ENCODE results near the gene BRIX1.
A peak's percentile ranks its signal among the peaks of the same experiment; 100 is the strongest.
"Not testable (repeated sequence)": the region's sequence is repeated elsewhere in the genome, so short reads cannot be mapped to it uniquely, and the experiment has no call there.

BRIX1 gene

DNA sequence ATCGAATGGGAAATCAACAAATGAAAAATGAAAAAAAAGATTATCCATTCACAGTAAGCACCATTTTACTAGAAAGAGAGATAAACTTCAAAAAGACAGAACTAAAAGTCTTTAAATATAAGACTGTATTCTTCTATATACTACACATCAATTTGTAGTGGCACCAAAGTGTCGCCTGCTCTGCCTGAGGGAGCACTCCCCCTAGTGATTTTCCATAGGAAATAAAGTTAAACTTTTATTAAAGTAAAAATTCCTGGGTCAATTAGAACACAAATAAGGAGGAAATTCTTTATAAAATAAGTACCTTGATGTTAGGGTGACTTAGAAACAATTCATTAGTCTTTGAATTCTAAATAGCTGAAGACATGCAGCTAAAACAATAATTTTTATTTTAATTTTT, 9.9 kb upstream of the BRIX1 start:
- DNase-seq, result no peak

DNA sequence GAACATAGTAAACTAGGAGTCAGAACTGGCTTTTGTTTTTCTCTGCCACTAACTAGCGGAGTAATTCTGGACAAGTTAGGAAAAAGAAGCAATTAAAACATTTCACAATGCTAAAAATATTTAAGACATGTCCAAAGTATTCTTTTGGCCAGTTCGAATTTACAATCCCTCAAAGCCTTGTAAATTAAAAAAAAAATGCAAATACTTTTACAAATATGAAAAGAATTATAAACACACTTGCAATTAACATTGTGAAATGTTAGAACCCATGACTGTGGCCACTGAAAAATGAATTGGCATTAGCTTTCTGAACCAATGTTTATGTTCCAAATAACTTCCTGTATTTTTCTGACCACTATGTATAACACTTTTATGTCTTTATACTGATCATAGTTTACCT, 2.4 kb upstream of the BRIX1 start:
- DNase-seq, result no peak

DNA sequence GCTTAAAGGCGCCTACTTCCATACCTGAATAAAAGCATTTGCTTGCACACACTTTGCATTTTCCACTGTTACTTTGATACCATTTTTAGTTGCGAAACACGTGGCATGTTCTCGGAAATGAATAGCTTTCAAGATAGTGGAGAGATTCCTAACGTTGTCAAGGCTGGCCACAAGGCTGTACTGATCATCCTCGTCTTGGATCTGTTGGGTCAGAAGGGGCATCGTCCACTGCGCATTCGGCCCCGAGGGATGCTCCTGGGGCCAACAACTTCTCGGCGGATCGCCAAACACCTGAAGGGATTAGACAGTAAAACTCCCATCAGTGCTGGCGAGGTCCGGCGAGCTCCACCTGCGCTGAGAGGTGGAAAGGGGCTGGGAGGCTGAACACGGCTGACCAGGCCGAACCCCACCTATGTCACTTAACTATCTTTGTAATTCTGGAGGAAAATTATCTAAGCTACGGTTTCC, 806 bp upstream of the BRIX1 start:
- no peak for DNase-seq

- no peak for DNase-seq
Measured at GRCh38 chr5:34915856-34916192, 313 bp downstream of the BRIX1 start.

DNA sequence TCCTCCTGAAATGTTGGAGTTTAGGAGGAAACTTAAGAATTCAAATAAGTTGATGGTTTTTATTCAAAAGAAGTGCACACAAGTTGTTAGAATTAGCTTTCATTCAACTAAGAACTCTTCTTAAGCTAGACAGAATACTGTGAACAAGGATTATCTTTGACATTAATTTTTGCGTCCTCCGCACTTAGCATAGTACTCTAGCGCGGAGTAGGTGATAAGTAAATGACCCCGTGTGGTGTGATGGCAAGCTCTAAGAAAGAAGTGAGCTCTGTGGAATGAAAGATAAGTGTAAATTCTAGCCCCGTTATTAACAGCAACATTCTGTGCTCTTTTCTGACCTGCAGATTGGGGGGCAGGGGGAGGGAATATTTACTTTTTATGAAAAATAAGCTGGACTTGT, 1.0 kb downstream of the BRIX1 start:
- no peak for DNase-seq

DNA sequence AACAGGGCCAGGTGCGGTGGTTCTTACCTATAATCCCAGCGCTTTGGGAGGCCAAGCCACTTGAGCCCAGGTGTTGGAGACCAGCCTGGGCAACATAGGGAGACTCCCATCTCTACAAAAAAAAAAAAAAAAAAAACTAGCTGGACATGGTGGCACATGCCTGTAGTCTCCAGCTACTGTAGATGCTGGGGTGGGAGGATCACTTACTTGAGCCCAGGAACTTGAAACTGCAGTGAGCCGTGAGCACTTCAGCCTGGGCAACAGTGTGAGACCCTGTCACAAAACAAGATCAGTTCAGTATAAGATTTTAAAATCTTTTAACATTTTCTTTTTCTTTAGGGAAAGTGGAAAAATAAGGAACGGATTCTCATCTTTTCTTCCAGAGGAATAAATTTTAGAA, 2.5 kb downstream of the BRIX1 start:
- DNase-seq, result no peak

DNA sequence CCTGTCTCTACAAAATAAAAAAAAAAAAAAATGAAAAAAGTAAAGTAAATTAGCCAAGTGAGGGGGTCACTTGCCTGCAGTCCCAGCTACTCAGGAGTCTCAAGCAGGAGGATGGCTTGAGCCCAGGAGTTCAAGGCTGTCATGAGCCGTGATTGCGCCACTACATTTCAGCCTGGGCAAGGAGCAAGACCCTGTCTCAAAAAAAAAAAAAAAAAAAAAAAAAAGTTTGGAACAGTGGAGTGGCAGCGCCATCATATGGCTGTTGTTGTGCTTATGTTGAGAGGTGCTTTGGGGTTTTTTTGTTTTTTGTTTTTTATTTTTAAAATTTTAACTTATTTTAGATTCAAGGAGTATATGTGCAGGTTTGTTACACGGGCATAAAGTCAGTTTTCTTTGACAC, 3.6 kb downstream of the BRIX1 start:
- DNase-seq, result no peak

DNA sequence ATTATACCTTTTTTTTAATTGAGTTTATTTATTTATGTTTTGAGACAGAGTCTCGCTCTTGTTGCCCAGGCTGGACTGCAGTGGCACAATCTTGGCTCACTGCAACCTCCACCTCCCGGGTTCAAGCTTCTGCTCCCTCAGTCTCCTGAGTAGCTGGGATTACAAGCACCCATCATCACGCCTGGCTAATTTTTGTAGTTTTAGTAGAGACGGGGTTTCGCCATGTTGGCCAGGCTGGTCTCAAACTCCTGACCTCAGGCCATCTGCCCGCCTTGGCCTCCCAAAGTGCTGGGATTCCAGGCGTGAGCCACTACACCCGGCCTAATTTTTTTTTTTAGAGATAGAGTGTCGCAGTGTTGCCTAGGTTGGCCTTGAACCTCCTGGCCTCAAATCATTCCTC, 7.7 kb downstream of the BRIX1 start:
- DNase-seq, result not testable (repeated sequence)

GRCh38 chr5:34923694-34924461, 8.4 kb downstream of the BRIX1 start:
- no peak for DNase-seq

DNA sequence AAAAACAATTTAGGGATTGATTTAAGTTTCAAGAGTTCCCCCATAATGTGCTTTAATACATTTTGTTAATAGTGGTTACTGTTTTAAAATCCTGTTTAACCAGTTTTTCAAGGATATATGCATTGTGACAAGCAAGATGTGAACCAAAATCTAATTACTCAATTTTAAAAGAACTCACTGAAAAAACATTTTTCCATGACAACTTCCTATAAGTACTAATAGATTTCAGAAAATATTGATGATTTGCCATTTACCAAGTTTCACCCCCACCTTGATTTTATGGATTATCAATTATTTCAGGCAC, 8.9 kb downstream of the BRIX1 start:
- no peak for DNase-seq

DNA sequence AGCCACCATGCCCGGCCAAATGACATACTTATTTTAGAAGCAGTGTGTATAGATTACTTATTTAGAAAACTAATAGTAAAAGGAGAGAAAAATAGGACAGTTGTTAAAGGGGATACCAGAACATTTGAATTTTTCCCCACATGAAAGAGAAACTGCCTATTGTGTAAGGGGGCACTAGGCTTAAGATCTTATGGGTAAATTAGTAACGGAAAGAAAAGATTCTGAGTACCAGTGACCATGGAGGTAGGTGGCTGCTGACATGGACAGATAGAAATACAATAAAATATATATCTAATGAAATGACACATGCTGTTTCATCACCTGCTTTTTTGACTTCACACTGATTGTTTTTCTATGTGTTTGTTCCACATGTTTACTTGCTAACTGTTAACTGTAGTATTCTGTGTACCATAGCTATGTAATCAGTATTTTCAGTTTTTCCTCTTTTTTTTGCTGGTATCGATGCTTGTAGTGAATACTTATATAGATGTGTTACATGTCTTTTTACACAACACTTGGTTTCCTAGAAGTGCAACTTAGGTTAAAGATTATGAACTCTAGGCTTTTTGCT, 10.9 kb downstream of the BRIX1 start:
- no peak for DNase-seq

- no peak for DNase-seq
Measured at GRCh38 chr5:34927785-34928184, 12.3 kb downstream of the BRIX1 start.

DNA sequence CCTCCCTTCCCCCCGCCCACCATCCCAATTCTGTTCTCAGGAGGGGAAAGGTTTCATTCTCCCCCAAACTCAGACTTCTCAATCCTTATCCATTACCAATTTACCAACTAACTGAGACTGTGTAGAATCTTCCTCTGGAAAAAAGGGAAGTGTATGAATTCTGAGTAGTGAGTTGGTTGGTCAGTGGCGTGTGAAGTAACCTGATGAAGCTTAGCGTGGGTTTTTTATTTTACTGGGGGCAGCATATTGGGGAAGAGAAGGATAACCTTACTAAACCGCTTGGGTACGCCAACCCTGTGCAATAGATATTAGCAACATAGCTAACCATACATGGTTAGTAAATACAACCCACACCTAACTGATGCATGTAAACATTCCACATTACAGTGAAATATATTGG, 12.8 kb downstream of the BRIX1 start:
- no peak for DNase-seq

GRCh38 chr5:34929134-34929719, 13.7 kb downstream of the BRIX1 start, which contains the start of gene DNAJC21:
Gene DNAJC21 (plus strand): TSS chr5:34929559. CDS start chr5:34929820, 261 bp downstream.
- DNase-seq, result peak; percentile 90

DNA sequence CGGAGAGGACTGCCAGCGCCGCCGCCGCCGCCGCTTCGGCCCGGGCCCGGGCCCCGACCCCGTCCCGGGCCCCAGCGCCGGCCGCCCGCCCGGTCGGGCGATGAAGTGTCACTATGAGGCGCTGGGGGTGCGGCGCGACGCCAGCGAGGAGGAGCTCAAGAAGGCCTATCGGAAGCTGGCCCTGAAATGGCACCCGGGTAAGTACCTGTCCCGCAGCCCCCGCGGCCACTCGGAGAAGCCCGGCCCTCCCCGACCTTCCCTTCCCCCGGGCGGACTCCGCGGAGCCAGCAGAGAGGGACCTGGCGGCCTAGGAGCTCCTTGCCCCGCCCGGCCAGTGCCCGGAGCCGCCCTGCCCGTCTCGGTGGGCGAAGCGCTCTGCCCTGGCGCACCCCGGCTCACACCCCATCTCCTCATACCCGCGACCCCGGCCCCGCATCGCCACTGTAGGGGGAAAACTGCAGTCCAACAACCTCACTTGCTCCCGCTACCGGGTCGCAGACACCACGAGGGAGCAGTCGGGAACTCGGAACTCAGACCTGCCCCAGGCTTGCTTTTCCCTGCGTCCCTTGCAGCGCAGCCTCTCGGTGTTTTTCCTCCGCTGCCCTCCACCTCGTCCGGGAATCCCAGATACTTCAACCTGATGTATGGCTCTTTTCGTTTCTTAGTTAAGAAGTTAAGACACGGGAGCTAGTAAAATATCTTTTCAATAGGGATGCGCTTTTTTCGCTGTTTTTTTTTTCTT, 14.4 kb downstream of the BRIX1 start:
- peak; percentile 89 for DNase-seq

- no peak for DNase-seq
Measured at GRCh38 chr5:34930462-34930844, 14.9 kb downstream of the BRIX1 start.

DNA sequence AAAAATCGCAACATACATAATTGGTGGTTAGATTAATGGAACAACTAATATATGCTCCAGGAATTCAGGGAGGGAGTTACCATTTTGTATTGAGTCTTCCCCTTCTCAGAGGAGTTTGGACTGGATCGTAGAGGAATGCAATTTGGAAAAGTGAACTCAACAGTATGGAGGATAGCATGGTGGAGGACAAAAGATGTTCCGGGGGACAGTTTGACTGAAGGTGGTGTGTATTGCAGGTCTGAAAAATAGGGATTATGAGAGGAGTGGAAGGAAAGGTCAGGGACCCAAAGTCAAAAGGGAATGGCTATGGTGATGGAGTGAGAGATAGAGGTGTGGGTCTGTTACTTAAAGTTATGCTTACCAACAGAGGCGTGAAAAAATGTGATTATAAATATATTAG, 15.4 kb downstream of the BRIX1 start:
- DNase-seq, result no peak

- no peak for DNase-seq
Measured at GRCh38 chr5:34932947-34933346, 17.4 kb downstream of the BRIX1 start.

- no peak for DNase-seq
Measured at GRCh38 chr5:34941936-34942335, 26.4 kb downstream of the BRIX1 start.

GRCh38 chr5:34944044-34944443, 28.5 kb downstream of the BRIX1 start:
- no peak for DNase-seq

DNA sequence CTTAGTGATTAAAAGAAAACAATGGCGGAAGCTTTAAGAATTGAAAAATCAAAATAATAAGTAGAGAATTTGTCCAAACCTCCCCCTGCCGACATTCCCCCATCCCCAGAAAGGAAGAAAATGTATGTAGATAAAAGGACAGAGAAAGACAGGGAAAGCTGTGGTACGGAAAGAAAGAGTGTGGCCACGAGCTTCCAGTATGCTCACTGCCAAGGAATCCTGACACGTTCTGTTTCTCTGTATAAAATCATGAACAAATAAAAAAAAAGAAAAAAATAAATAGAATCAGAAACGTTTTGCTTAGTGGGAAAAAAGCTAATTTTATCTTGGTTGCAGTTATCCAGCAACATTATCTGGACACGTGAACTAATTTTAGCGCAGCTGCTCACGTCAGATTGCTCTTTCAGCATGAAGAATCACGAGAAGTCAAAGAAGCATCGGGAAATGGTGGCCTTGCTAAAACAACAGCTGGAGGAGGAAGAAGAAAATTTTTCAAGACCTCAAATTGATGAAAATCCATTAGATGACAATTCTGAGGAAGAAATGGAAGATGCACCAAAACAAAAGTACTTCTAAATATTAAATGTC, 29.0 kb downstream of the BRIX1 start:
- no peak for DNase-seq

GRCh38 chr5:34957321-34957720, 41.8 kb downstream of the BRIX1 start:
- no peak for DNase-seq
